Activated naive CD4-positive, alpha-beta T cell treated with anti-CD3 and anti-CD28 coated beads for 36 hours (primary cell): ENCODE measurements around the gene NASP. TPM values are rescaled to one million over a fixed set of nuclear protein-coding genes. Genes with fewer than 3 reads are reported as not detected.

ENCODE experiments used
- CTCF ChIA-PET: fragments of 350-600 bp; sonication (Branson Sonifier 250); formaldehyde crosslinking; loops from one replicate; lab custom pipeline; 2021; ENCODE audit warnings: antibody characterized with exemption; lab: Charles Lee
- DNase-seq: peaks from one replicate; pipeline ENCODE4 v3.0.0-alpha.2; 2020
- H3K27ac Mint-ChIP-seq: one replicate; pipeline ENCODE4 v1.8.0; 2021; ENCODE audit warnings: mild to moderate bottlenecking, mixed read lengths
- H3K27me3 Mint-ChIP-seq: one replicate; pipeline ENCODE4 v1.8.0; 2021; ENCODE audit warnings: low read depth, mixed read lengths
- H3K36me3 Mint-ChIP-seq: one replicate; pipeline ENCODE4 v1.8.0; 2021; ENCODE audit warnings: low read depth, mixed read lengths
- H3K4me1 Mint-ChIP-seq: one replicate; pipeline ENCODE4 v1.8.0; 2021; ENCODE audit warnings: low read depth, mixed read lengths
- H3K4me3 Mint-ChIP-seq: one replicate; pipeline ENCODE4 v1.8.0; 2021; ENCODE audit warnings: mild to moderate bottlenecking, moderate library complexity, mixed read lengths
- H3K9me3 Mint-ChIP-seq: one replicate; pipeline ENCODE4 v1.8.0; 2021; ENCODE audit warnings: mixed read lengths
- intact Hi-C: fragments of 100-400 bp; cut with micrococcal nuclease; formaldehyde crosslinking; loops from one replicate; pipeline ENCODE4 v1.15.1; 2023
- total RNA-seq, 2 experiments: library from RNA; stranded (reverse); gene quantifications; one replicate each; pipeline ENCODE4 v1.2.3, GENCODE V29; 2021

Gene NASP, protein sequence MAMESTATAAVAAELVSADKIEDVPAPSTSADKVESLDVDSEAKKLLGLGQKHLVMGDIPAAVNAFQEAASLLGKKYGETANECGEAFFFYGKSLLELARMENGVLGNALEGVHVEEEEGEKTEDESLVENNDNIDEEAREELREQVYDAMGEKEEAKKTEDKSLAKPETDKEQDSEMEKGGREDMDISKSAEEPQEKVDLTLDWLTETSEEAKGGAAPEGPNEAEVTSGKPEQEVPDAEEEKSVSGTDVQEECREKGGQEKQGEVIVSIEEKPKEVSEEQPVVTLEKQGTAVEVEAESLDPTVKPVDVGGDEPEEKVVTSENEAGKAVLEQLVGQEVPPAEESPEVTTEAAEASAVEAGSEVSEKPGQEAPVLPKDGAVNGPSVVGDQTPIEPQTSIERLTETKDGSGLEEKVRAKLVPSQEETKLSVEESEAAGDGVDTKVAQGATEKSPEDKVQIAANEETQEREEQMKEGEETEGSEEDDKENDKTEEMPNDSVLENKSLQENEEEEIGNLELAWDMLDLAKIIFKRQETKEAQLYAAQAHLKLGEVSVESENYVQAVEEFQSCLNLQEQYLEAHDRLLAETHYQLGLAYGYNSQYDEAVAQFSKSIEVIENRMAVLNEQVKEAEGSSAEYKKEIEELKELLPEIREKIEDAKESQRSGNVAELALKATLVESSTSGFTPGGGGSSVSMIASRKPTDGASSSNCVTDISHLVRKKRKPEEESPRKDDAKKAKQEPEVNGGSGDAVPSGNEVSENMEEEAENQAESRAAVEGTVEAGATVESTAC
- total RNA-seq: 100 to 1,000 TPM; 222 to 229 TPM

DNA sequence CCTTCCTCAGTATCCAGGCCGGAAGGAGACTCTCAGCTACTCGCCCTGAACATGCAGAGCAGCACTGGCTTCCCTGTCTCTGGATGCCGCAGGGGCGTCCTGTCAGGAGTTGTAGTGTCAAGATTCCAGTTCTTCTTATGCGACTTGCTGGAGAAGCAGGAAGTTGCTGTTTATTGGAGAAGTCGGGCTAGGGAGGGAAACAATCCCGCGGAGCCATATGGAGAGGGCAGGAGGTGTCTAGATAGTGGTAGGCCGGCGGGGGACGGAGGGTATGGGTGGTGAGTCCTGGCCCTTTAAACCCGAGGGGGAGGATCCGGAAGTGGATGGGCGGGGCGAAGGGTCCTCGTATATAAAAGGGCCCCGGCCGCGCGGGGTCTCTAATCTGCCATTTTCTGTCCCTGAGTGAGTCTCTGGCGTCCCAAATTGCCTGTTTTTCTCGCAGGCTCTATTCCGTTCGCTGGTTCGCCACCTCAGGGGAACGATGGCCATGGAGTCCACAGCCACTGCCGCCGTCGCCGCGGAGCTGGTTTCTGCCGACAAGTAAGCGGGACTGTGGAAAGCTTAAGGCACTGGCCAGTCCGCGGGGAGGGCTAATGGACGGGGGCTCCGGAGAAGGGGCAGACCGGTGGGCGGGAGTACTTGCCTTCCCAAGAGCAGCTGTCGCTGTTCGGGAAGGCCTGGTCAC lies at the start of gene NASP:
NASP (plus strand) TSS at position 376 of the 685 bp plus-strand sequence; CDS start at position 482, 106 bp downstream.
- peak; percentile 90 for DNase-seq
- peaks cover 28% of the 10 kb centered on the region for H3K4me1 Mint-ChIP-seq
- no peaks in the 10 kb centered on the region for H3K27me3 Mint-ChIP-seq
- intact Hi-C loops: loop anchor here (1.0 to 10.0 kb wide), 17 partner anchors 33 to 862 kb away; partner anchors contain the start of genes BTBD19, CCDC163, DYNLT4 and HECTD3
- peak within 1 kb of the TSS; percentile 98 for H3K27ac Mint-ChIP-seq
- peaks cover 12% of the 10 kb centered on the region for H3K36me3 Mint-ChIP-seq
- CTCF ChIA-PET: interaction anchor here (1.3 to 3.2 kb wide), 6 partner anchors 33 to 280 kb away, joined by 4 to 12 read pairs (median 4); partner anchors contain the start of genes AKR1A1, CCDC163, MMACHC and PRDX1
- H3K4me3 Mint-ChIP-seq: peak within 1 kb of the TSS; percentile 95
- H3K9me3 Mint-ChIP-seq: no peaks in the 10 kb centered on the region

DNA sequence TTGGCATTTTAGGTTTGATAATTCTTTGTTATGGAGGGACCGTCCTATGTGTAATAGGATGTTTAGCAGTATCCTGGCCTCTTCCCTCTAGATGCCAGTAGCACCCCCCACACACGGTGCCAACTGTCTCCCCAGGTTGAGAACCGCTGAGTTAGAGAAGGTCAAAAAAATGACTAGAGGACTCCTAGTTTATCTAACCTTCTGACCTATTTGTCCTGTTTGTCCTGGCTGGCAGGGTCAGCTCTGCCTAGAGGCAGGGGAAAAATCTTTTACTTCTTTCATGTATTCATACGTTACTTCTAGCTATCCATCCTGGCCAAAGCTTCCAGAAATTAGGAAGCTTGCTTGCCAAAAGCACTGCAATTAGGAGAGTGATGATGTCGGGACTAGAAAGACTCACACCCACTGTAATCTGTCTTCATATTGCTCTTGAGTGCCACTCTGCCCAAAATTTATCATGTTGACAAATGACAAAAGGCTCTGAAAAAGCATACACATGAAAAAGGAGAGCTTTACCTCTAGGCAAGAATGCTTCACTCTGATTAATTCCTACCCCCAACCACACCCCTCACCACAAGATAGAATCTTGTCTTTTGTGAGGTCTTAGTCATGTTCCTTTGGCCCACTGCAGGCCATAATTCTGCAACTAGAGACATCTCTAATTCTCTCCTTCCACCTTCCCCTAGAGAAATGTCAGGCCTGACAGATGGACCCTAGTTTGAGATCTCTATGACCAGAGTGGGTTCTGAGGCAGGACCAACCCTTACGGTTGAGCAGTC lies 47.7 kb upstream of the NASP start:
- no peaks in the 10 kb centered on the region for H3K36me3 Mint-ChIP-seq
- H3K9me3 Mint-ChIP-seq: no peaks in the 10 kb centered on the region
- intact Hi-C loops: no loop called here
- no peak overlapping the region for H3K27ac Mint-ChIP-seq
- peaks cover 7% of the 10 kb centered on the region for H3K4me1 Mint-ChIP-seq
- CTCF ChIA-PET: interaction anchor here (1.3 to 2.1 kb wide), 3 partner anchors 10 to 24 kb away, joined by 3 to 5 read pairs (median 5); partner anchors contain the start of gene PRDX1
- H3K27me3 Mint-ChIP-seq: no peaks in the 10 kb centered on the region
- no peak for DNase-seq
- H3K4me3 Mint-ChIP-seq: no peak overlapping the region

DNA sequence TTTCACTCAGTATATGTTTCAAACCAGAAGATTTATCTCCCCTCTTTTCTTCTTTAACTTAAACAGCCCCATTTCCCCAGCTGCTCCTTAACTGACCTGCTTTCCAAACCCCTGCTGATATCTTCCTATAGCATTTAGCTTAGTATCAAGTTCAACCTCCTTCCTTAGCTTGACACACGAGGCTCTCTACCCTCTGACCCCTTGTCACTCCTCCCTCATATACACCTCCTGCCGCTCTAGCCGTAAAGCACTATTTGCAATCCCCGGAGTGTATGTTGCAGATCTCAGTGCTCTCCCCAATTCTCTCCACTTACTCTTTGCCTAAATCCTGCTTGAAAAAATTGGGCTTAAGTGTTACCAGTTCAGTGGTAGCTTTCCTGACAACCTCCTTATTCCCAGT lies 47.0 kb upstream of the NASP start:
- H3K9me3 Mint-ChIP-seq: no peaks in the 10 kb centered on the region
- H3K27ac Mint-ChIP-seq: no peak overlapping the region
- no peaks in the 10 kb centered on the region for H3K36me3 Mint-ChIP-seq
- intact Hi-C loops: no loop called here
- H3K4me3 Mint-ChIP-seq: no peak overlapping the region
- H3K27me3 Mint-ChIP-seq: no peaks in the 10 kb centered on the region
- peaks cover 7% of the 10 kb centered on the region for H3K4me1 Mint-ChIP-seq
- DNase-seq: no peak
- CTCF ChIA-PET: interaction anchor here (1.3 to 2.1 kb wide), 3 partner anchors 9 to 24 kb away, joined by 3 to 5 read pairs (median 5); partner anchors contain the start of gene PRDX1

DNA sequence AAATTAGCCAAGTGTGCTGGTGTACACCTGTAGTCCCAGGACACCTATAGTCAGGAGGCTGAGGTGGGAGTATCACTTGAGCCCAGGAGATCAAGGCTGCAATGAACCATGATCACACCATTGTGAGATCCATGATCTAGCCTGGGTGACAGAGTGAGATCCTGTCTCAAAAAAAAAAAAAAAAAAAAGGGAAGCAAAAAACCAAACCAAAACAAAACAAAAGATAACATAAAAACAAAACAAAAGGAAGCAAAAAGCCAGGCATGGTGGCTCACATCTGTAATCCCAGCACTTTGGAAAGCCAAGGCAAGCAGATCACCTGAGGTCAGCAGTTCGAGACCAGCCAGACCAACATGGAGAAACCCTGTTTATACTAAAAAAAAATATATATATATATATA lies 42.6 kb upstream of the NASP start:
- Mint-ChIP-seq H3K27me3 (no peaks in the 10 kb centered on the region), H3K4me1 (peaks cover 40% of the 10 kb centered on the region), H3K9me3 (no peaks in the 10 kb centered on the region), H3K36me3 (no peaks in the 10 kb centered on the region), H3K4me3 (no peak overlapping the region), H3K27ac (no peak overlapping the region)
- CTCF ChIA-PET: no interaction called here
- no peak for DNase-seq
- intact Hi-C loops: loop anchor here (5.0 kb wide), 1 partner anchor 41 kb away; the partner anchor contains the start of gene NASP

DNA sequence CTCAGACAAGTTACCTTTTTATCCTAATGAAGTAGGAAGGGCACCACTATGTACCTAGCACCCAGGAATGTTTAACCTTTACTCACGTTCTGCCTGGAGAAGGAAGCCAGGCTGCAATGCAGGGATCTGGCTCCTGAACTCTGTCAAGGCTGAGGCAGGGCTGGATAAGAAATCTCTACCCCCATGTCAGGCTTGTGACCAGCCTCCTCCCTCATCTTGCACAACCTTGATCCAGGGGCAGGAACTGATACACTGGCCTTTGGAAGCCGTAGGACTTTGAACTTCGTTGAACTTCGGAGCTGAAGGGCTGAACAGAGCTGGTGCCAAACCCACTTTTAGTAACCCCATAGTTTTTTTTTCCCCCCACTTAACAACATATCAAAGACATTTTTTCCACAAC lies 41.2 kb upstream of the NASP start:
- intact Hi-C loops: loop anchor here (5.0 kb wide), 1 partner anchor 40 kb away; the partner anchor contains the start of gene NASP
- CTCF ChIA-PET: interaction anchor here (0.9 to 1.3 kb wide), 2 partner anchors 8 to 29 kb away, joined by 3 to 4 read pairs; partner anchors contain the start of gene AKR1A1
- Mint-ChIP-seq H3K4me3 (no peak overlapping the region), H3K4me1 (peaks cover 34% of the 10 kb centered on the region), H3K27me3 (no peaks in the 10 kb centered on the region), H3K9me3 (no peaks in the 10 kb centered on the region), H3K27ac (no peak overlapping the region), H3K36me3 (no peaks in the 10 kb centered on the region)
- no peak for DNase-seq

DNA sequence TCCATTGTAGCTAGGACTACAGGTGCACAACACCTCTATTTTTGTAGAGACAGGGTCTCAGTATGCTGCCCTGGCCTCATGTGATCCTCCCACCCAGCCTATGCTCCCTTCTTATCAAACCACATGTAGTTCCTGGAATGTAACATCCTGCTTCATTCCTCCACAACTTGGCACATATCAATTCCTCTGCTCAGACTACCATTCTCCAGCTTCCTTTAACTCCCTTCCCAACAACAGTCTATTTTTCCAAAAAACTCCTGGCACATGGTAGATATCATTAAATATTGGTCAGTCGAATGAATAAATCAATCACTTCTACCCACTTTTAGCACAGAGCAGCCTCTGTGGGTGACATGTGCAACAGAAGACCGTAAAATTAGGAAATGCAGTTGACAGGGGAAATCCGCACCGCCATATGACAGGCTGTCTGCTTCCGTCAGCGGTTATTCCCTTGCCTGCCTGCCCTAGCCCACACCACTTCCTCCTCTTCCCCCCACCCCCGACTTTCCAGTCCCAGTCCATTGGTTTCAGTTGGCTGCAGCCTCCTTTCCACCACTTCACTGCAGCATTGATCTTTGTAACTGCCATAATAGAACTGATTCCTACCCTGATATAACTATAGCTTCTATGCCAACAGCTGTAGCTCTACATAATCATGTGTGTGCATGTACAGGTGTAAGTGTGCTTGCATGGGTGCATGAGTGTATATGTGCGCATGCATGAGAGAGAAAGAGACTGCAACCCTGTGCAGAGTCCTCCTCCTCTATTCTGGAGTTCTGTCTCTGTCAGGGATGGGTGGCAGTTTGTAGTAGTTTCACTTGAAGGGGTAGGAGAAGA lies 40.0 kb upstream of the NASP start:
- Mint-ChIP-seq H3K27me3 (no peaks in the 10 kb centered on the region), H3K27ac (peak overlapping the region; percentile 74), H3K36me3 (no peaks in the 10 kb centered on the region), H3K4me1 (peaks cover 34% of the 10 kb centered on the region), H3K9me3 (no peaks in the 10 kb centered on the region), H3K4me3 (peak overlapping the region; percentile 25)
- intact Hi-C loops: loop anchor here (1.0 to 5.0 kb wide), 4 partner anchors 21 to 52 kb away; partner anchors contain the start of genes CCDC163, MMACHC, NASP and TESK2
- CTCF ChIA-PET: interaction anchor here (0.9 to 3.1 kb wide), 5 partner anchors 19 to 31 kb away, joined by 3 to 20 read pairs (median 4); no protein-coding TSS in a partner anchor
- peak; percentile 90 for DNase-seq

DNA sequence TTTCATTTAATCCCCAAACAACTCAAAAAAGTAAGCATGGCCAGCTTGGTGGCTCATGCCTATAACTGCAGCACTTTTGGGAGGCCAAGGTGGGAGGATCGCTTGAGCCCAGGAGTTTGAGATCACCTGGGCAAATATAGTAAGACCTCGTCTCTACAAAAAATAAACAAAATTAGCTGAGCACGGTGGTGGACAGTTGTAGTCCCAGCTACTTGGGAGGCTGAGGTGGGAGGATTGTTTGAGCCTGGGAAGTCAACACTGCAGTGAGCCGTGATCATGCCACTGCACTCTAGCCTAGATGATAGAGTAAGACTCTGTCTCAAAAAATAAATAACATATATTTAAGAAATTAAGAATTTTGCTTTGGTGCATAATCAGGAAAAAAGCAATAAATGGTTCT lies 39.3 kb upstream of the NASP start:
- no peaks in the 10 kb centered on the region for H3K9me3 Mint-ChIP-seq
- no peaks in the 10 kb centered on the region for H3K27me3 Mint-ChIP-seq
- no peaks in the 10 kb centered on the region for H3K36me3 Mint-ChIP-seq
- H3K27ac Mint-ChIP-seq: peak overlapping the region; percentile 55
- intact Hi-C loops: loop anchor here (1.0 to 5.0 kb wide), 3 partner anchors 38 to 53 kb away; partner anchors contain the start of genes CCDC163, MMACHC, NASP and TESK2
- CTCF ChIA-PET: interaction anchor here (0.6 to 3.1 kb wide), 4 partner anchors 25 to 791 kb away, joined by 3 to 20 read pairs (median 4); no protein-coding TSS in a partner anchor
- no peak overlapping the region for H3K4me3 Mint-ChIP-seq
- no peak for DNase-seq
- peaks cover 34% of the 10 kb centered on the region for H3K4me1 Mint-ChIP-seq

DNA sequence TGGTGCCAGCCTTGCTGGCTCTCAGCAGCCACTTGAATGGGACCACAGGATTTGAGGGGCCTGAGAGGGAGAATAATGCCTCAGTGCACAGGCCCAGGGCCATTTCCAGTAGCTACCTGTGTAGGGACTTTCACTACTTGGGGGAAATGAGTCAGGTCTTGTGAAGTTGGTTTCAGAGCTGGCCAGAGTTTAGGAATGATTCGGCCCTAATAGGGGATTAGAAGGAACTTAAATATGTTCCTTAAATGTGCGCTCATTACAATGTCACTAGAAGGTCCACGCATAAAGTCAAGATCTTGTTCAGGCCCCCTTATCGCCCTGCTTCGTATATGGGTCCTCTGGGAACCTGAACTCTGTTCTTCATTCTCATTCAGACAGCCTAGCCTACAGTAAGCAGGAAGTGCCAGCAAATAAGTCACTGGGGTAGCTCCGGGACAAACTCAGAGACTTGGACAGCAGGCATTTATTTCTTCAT lies 38.8 kb upstream of the NASP start:
- Mint-ChIP-seq H3K27ac (peak overlapping the region; percentile 27), H3K4me3 (no peak overlapping the region), H3K36me3 (no peaks in the 10 kb centered on the region), H3K27me3 (no peaks in the 10 kb centered on the region), H3K9me3 (no peaks in the 10 kb centered on the region), H3K4me1 (peaks cover 34% of the 10 kb centered on the region)
- intact Hi-C loops: loop anchor here (1.0 kb wide), 1 partner anchor 141 kb away; the partner anchor contains the start of gene GPBP1L1
- peak; percentile 62 for DNase-seq
- CTCF ChIA-PET: interaction anchor here (0.6 to 3.1 kb wide), 4 partner anchors 9 to 791 kb away, joined by 3 to 20 read pairs (median 3); no protein-coding TSS in a partner anchor

DNA sequence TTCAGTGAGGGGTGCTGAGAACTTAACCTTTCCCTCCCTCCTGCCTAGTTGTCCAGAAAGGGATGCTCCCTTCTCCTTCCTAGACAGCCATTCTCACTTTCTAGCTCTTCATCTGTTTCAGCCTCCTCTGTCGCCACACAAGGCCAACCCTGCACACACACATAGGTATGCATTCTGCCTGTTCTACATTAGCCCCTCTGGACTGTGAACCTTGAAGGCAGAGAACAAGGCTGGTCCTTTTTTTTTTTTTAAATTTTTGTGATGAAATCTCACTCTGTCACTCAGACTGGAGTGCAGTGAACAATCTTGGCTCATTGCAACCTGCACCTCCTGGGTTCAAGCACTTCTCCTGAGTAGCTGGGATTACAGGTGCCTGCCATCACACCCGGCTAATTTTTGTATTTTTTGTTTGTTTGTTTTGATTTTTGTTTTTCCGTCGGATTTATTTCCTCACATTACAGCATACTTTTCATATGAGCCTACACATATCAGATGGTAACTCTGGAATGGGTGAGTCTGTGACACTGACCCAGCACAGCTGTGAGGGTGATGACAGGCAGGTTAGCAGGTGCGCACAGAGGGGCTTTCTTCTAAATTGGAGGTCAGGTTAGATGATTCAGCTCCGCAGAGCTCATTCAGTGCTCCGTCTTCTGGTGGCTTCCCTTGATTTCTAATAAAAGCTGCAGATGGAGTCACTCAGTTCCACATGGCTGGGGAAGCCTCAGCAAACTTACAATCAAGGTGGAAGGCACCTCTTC lies 38.1 kb upstream of the NASP start:
- H3K27me3 Mint-ChIP-seq: no peaks in the 10 kb centered on the region
- H3K4me3 Mint-ChIP-seq: no peak overlapping the region
- CTCF ChIA-PET: interaction anchor here (0.8 to 3.1 kb wide), 3 partner anchors 9 to 33 kb away, joined by 3 to 20 read pairs (median 3); no protein-coding TSS in a partner anchor
- no peaks in the 10 kb centered on the region for H3K36me3 Mint-ChIP-seq
- intact Hi-C loops: loop anchor here (1.0 kb wide), 1 partner anchor 141 kb away; the partner anchor contains the start of gene GPBP1L1
- H3K4me1 Mint-ChIP-seq: peaks cover 37% of the 10 kb centered on the region
- DNase-seq: no peak
- no peaks in the 10 kb centered on the region for H3K9me3 Mint-ChIP-seq
- H3K27ac Mint-ChIP-seq: no peak overlapping the region
